Ascending aorta (tissue), 2 donors: ENCODE results near the gene SMARCC2. TPM values are rescaled to one million over a fixed set of nuclear protein-coding genes. Genes with fewer than 3 reads are reported as not detected.
A peak's percentile ranks its signal among the peaks of the same experiment; 100 is the strongest.

Experiments
- DNase-seq, 2 donors: peaks; one replicate each; pipeline ENCODE4 v3.0.0-alpha.2; 2019; ENCODE audit warnings: low spot score in 2 of 2
- H3K27ac ChIP-seq, 2 donors: fragments of 200-600 bp; sonication (generic); one replicate each; pipeline ENCODE4 v1.5.1; 2016 to 2017; ENCODE audit warnings: mild to moderate bottlenecking in 1 of 2
- H3K27me3 ChIP-seq: fragments of 200-600 bp; sonication (generic); one replicate; pipeline ENCODE4 v1.5.1; 2017
- H3K36me3 ChIP-seq, 2 donors: fragments of 200-600 bp; sonication (generic); one replicate each; pipeline ENCODE4 v1.5.1; 2016
- H3K4me1 ChIP-seq, 2 donors: fragments of 200-600 bp; sonication (generic); one replicate each; pipeline ENCODE4 v1.5.1; 2016 to 2017; ENCODE audit warnings: mild to moderate bottlenecking in 1 of 2
- H3K4me3 ChIP-seq, 2 donors: fragments of 200-600 bp; sonication (generic); one replicate each; pipeline ENCODE4 v1.5.1; 2016 to 2017; ENCODE audit warnings: mild to moderate bottlenecking in 1 of 2
- H3K9me3 ChIP-seq, 2 donors: fragments of 200-600 bp; sonication (generic); one replicate each; pipeline ENCODE4 v1.5.1; 2016
- CTCF ChIP-seq, 3 experiments: fragments of 200-600 bp in 2 of 3; fragments of 450-650 bp in 1 of 3; sonication (generic) in 2 of 3; IDR thresholded peaks; one replicate each; pipeline ENCODE4 v1.5.1; 2016 to 2019; ENCODE audit warnings: antibody characterized with exemption in 3 of 3, mild to moderate bottlenecking in 1 of 3, moderate library complexity in 1 of 3
- intact Hi-C: fragments of 100-400 bp; cut with DNase I; formaldehyde crosslinking; loops from one replicate; pipeline ENCODE4 v1.15.1; 2023
- total RNA-seq: library from RNA; depleted of rRNA; stranded (reverse); fragments of >200 nt; gene quantifications from one replicate; pipeline ENCODE4 v1.1.0, GENCODE V29; 2016

SMARCC2 gene
- total RNA-seq, 1 donor from 2014 or later = 53.9 TPM

- TF ChIP-seq CTCF (IDR thresholded peaks at IDR 0.05) = no peak
- peak overlapping the region in 1 of 2 donors; percentile 91 for H3K4me3 ChIP-seq
- no peak for DNase-seq
Measured at GRCh38 chr12:56186957-56187356, 2.3 kb downstream of the SMARCC2 start.

GRCh38 chr12:56178347-56178746 is 10.9 kb downstream of the SMARCC2 start:
- Histone ChIP-seq H3K27me3 (no peaks in the 10 kb centered on the region), H3K4me1 (no peaks in the 10 kb centered on the region), H3K4me3 (no peak overlapping the region), H3K9me3 (no peaks in the 10 kb centered on the region), H3K36me3 (peaks cover 95 to 96% of the 10 kb centered on the region in 2 donors), H3K27ac (no peak overlapping the region)
- intact Hi-C loops = no loop called here
- no peak for TF ChIP-seq CTCF (IDR thresholded peaks at IDR 0.05)
- no peak for DNase-seq

More at GRCh38 chr12:56186957-56187356, 2.3 kb downstream of the SMARCC2 start:
- no peaks in the 10 kb centered on the region for H3K27me3 ChIP-seq
- peaks cover 39 to 47% of the 10 kb centered on the region in 2 donors for H3K36me3 ChIP-seq
- H3K9me3 ChIP-seq = no peaks in the 10 kb centered on the region
- H3K27ac ChIP-seq = peak overlapping the region in 1 of 2 donors; percentile 15
- H3K4me1 ChIP-seq = peaks cover 3 to 6% of the 10 kb centered on the region in 2 donors
- intact Hi-C loops = no loop called here

GRCh38 chr12:56172839-56173238 is 16.4 kb downstream of the SMARCC2 start:
- Histone ChIP-seq H3K4me1 (no peaks in the 10 kb centered on the region), H3K4me3 (no peak overlapping the region), H3K27me3 (no peaks in the 10 kb centered on the region), H3K36me3 (peaks cover 94 to 100% of the 10 kb centered on the region in 2 donors), H3K9me3 (no peaks in the 10 kb centered on the region), H3K27ac (no peak overlapping the region)
- DNase-seq = no peak
- intact Hi-C loops = no loop called here
- no peak for TF ChIP-seq CTCF (IDR thresholded peaks at IDR 0.05)

- DNase-seq = no peak
- Histone ChIP-seq H3K4me3 (no peak overlapping the region), H3K27me3 (no peaks in the 10 kb centered on the region), H3K27ac (no peak overlapping the region), H3K4me1 (no peaks in the 10 kb centered on the region), H3K9me3 (no peaks in the 10 kb centered on the region), H3K36me3 (peaks cover 91 to 100% of the 10 kb centered on the region in 2 donors)
- intact Hi-C loops = no loop called here
- no peak for TF ChIP-seq CTCF (IDR thresholded peaks at IDR 0.05)
Measured at GRCh38 chr12:56169229-56169759, 20.0 kb downstream of the SMARCC2 start.

- Histone ChIP-seq H3K27me3 (no peaks in the 10 kb centered on the region), H3K9me3 (no peaks in the 10 kb centered on the region), H3K4me1 (peaks cover 4 to 22% of the 10 kb centered on the region in 2 donors), H3K36me3 (peaks cover 89 to 98% of the 10 kb centered on the region in 2 donors), H3K4me3 (no peak overlapping the region), H3K27ac (no peak overlapping the region)
- TF ChIP-seq CTCF (IDR thresholded peaks at IDR 0.05) = no peak
- DNase-seq = no peak
- intact Hi-C loops = no loop called here
Measured at GRCh38 chr12:56165369-56165768, 23.9 kb downstream of the SMARCC2 start.

- H3K36me3 ChIP-seq = peaks cover 89 to 98% of the 10 kb centered on the region in 2 donors
- no peak overlapping the region for H3K4me3 ChIP-seq
- no peak overlapping the region for H3K27ac ChIP-seq
- TF ChIP-seq CTCF (IDR thresholded peaks at IDR 0.05) = no peak
- no peaks in the 10 kb centered on the region for H3K9me3 ChIP-seq
- DNase-seq = no peak
- H3K4me1 ChIP-seq = peaks cover 10 to 29% of the 10 kb centered on the region in 2 donors
- H3K27me3 ChIP-seq = no peaks in the 10 kb centered on the region
- intact Hi-C loops = no loop called here
Measured at GRCh38 chr12:56164345-56164729, 24.9 kb downstream of the SMARCC2 start.
